Glutamatergic neuron (in vitro differentiated cells): ENCODE results near the gene KIAA1217. TPM values are rescaled to one million over a fixed set of nuclear protein-coding genes. Genes with fewer than 3 reads are reported as not detected.

Experiments
- DNase-seq: peaks from one replicate; pipeline ENCODE4 v3.0.0; 2022
- H3K27ac Mint-ChIP-seq: one replicate; pipeline ENCODE4 v1.8.0; 2020; ENCODE audit warnings: mild to moderate bottlenecking, mixed read lengths, inconsistent platforms; ENCODE audit not compliant: unreplicated experiment
- H3K27me3 Mint-ChIP-seq: one replicate; pipeline ENCODE4 v1.8.0; 2020; ENCODE audit warnings: mild to moderate bottlenecking, moderate library complexity, mixed read lengths, inconsistent platforms; ENCODE audit not compliant: unreplicated experiment
- H3K36me3 Mint-ChIP-seq: one replicate; pipeline ENCODE4 v1.8.0; 2020; ENCODE audit warnings: mild to moderate bottlenecking, mixed read lengths, inconsistent platforms; ENCODE audit not compliant: unreplicated experiment
- H3K4me1 Mint-ChIP-seq: one replicate; pipeline ENCODE4 v1.8.0; 2020; ENCODE audit warnings: mild to moderate bottlenecking, low read depth, mixed read lengths, inconsistent platforms; ENCODE audit not compliant: unreplicated experiment
- H3K4me3 Mint-ChIP-seq: one replicate; pipeline ENCODE4 v1.8.0; 2020; ENCODE audit warnings: mild to moderate bottlenecking, mixed read lengths, inconsistent platforms; ENCODE audit not compliant: unreplicated experiment
- H3K9me3 Mint-ChIP-seq: one replicate; pipeline ENCODE4 v1.8.0; 2020; ENCODE audit warnings: mild to moderate bottlenecking, moderate library complexity, mixed read lengths, inconsistent platforms; ENCODE audit not compliant: unreplicated experiment
- total RNA-seq: library from RNA; stranded (reverse); fragmentation: NEBNext Ultra II Directional; extraction: Animal tissue kit (Norgen Biotek cat#: 25700); gene quantifications from one replicate; pipeline ENCODE4 v1.2.1, GENCODE V29; 2021; ENCODE audit not compliant: unreplicated experiment
- TF ChIP-seq, protein P1 (sequence below): fragments of 200-600 bp; sonication (generic); IDR thresholded peaks from one replicate; pipeline ENCODE4 v1.5.0; 2021; ENCODE audit not compliant: partially characterized antibody, unreplicated experiment

Gene KIAA1217
- total RNA-seq, 1 donor from 2014 or later = 4.4 TPM

DNA sequence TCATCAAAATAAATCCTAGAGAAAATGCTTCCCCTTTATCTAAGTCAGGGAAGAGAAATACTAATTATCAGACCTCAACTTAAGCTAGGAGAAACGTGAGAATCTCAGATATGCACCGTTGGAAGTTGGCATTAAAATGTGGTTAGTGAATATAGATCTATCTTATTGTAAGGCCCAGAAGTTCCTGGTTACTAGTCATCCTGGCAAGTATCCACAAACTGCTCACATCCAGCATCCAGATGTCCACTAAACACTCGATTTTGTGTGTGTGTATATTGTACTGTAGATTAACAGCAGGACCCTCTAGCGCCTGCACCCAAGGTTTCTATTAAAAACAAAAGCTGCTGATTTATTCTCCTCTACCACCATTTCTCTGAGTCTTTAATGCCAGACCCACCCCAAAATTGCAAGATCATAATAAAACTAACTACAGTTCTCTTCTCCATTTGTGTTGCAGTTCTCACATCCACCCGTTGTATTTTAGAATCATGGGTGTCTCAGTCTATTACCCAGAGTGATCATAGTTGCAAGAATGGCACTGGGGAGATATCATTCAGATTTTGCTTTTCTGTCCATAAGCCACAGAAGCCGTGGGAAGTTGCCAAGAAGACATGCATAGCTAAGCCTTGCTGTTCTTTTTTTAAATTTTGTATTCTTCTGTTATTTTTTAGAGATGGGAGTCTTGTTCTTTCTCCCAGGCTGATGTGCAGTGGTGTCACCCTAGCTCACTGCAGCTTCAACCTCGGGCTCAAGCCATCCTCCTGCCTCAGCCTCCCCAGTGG is 165.4 kb downstream of the KIAA1217 start:
- Mint-ChIP-seq H3K27me3 (peaks cover 3% of the 10 kb centered on the region), H3K36me3 (peaks cover 7% of the 10 kb centered on the region), H3K4me3 (no peak overlapping the region), H3K4me1 (no peaks in the 10 kb centered on the region), H3K9me3 (peaks cover 2% of the 10 kb centered on the region), H3K27ac (no peak overlapping the region)
- no peak for DNase-seq
- TF ChIP-seq, protein P1, sequence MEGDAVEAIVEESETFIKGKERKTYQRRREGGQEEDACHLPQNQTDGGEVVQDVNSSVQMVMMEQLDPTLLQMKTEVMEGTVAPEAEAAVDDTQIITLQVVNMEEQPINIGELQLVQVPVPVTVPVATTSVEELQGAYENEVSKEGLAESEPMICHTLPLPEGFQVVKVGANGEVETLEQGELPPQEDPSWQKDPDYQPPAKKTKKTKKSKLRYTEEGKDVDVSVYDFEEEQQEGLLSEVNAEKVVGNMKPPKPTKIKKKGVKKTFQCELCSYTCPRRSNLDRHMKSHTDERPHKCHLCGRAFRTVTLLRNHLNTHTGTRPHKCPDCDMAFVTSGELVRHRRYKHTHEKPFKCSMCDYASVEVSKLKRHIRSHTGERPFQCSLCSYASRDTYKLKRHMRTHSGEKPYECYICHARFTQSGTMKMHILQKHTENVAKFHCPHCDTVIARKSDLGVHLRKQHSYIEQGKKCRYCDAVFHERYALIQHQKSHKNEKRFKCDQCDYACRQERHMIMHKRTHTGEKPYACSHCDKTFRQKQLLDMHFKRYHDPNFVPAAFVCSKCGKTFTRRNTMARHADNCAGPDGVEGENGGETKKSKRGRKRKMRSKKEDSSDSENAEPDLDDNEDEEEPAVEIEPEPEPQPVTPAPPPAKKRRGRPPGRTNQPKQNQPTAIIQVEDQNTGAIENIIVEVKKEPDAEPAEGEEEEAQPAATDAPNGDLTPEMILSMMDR = no peak

DNA sequence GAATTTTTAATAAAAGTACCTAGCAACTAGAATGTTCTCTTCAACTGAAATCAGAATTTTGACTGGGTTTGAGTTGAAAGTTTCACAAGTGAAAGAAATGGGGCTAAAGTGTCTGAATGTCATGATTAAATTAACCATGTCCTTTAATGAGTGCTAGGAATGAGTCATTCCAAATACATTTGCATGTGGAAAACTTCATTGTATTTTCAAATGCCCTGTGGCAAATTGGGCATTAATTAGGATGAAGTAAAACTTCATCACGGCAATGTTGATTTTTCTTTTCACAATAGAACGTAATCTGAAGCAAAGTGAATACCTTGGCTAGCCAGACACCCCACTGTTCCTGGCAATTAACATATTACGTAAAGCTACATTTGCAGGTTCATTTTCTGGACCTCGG is 166.6 kb downstream of the KIAA1217 start:
- H3K4me3 Mint-ChIP-seq = no peak overlapping the region
- TF ChIP-seq, protein P1 = no peak
- H3K36me3 Mint-ChIP-seq = peaks cover 7% of the 10 kb centered on the region
- no peak overlapping the region for H3K27ac Mint-ChIP-seq
- DNase-seq = no peak
- no peaks in the 10 kb centered on the region for H3K4me1 Mint-ChIP-seq
- peaks cover 2% of the 10 kb centered on the region for H3K9me3 Mint-ChIP-seq
- peaks cover 3% of the 10 kb centered on the region for H3K27me3 Mint-ChIP-seq

DNA sequence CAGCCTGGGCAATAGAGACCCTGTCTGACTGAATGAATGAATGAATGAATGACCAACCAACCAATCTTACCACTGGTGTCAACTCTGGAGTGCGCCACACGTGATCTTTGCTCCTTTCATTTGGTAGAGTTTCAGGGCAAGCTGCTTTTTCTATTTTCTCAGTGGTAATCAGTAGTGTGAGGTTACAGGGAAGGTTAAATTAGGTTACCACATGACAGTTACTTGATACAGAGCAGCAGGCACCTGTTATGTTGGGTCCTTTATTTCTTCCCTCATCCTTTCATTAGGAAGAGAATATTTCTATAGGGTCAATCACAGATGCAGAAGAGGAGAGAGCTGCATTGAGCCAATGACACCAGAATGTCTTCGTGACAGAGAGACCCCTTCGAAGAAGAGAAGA is 167.8 kb downstream of the KIAA1217 start:
- H3K9me3 Mint-ChIP-seq = peaks cover 2% of the 10 kb centered on the region
- H3K27me3 Mint-ChIP-seq = peaks cover 3% of the 10 kb centered on the region
- TF ChIP-seq, protein P1 = no peak
- no peak for DNase-seq
- H3K4me3 Mint-ChIP-seq = no peak overlapping the region
- H3K4me1 Mint-ChIP-seq = peaks cover 3% of the 10 kb centered on the region
- H3K27ac Mint-ChIP-seq = no peak overlapping the region
- H3K36me3 Mint-ChIP-seq = peaks cover 6% of the 10 kb centered on the region

DNA sequence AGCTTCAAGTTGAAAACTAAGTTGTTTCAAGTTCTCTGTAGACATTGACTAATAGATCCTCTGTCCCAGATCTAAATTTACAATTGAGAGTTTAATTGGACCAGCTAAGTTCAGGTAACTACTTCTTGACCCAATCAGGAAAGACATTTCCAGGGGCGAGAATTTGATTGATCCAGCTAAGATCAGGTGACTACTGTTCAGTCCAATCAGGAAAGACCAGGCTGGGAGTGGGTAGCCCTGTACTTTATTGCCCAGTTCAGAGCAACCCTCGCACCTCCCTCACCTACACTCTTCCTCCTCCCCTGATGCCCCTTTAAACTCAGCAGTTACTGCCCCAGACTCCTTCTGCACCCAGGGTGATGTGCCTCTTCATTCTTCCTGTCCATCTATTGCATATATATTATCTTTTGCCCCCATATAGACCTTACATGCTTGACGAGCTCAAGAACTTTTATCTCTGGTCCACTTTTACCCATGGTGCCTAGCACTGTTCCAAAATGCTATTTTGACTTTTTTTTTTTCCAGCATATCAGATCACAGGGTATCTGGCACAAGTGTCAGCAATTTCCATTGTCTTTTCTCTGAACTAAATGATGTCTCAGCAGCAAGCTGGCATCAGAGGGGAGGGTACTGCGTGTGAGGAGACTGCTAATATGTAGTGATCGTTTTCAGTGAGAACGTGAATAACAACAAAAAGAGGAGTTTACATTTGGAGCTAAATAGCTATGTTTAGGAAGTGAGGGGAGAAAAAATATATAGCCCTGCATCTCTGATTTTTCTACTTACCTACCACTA is 169.4 kb downstream of the KIAA1217 start:
- Mint-ChIP-seq H3K4me3 (no peak overlapping the region), H3K9me3 (no peaks in the 10 kb centered on the region), H3K27me3 (no peaks in the 10 kb centered on the region), H3K36me3 (no peaks in the 10 kb centered on the region), H3K27ac (no peak overlapping the region), H3K4me1 (peaks cover 12% of the 10 kb centered on the region)
- TF ChIP-seq, protein P1 = no peak
- DNase-seq = no peak
